Measurements from ENCODE around the gene NRDE2. TPM values are rescaled to one million over a fixed set of nuclear protein-coding genes. Genes with fewer than 3 reads are reported as not detected.

The NRDE2 gene
- total RNA-seq, 6 experiments from 2014 or later = 7.9 to 16.3 (median 13.8) TPM

DNA sequence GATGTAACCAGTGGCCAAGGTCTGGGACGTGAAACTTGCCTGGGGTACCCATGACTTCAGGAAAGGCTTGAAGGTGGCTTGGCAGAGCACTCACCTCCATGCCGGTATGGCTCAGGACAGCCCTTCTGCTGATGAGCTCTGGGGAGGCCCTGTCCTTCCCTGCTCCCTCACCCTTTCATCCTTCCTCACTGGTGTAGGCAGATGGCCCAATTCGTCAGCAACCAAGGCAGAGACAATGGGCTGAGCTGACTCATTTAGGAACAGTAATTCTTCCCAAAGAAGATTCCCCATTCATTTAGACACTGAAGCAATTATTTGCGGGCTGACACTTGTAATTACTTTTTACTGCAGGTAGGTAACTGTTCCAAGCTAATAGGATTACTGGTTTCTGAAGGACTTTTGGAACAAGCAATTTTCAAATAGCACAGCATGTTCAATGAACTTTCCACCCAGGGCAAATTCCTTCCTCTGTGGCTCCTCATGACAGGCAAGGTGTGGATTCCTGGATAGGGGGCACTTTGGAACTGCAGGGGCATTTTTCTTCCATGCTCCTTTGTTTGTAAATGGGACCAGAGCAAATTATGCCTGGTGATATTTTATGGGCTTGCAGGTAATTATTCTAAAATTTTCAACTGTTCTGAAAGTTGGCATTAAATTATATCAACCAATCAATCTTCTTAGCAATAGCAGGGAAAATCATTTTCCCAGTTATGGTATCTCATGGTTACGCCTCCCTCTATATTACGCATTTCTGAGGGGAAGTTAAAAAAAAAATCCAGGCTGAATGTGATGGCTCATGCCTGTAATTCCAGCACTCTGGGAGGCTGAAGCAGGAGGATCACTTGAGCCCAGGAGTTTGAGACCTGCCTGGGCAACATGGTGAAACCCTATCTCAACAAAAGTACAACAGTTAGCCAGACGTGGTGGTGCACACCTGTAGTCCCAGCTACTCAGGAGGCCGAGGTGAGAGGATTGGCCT lies 24.1 kb upstream of the NRDE2 start:
- no peak for TF ChIP-seq POLR2A (IDR thresholded peaks at IDR 0.05)
- TF ChIP-seq, protein P1, sequence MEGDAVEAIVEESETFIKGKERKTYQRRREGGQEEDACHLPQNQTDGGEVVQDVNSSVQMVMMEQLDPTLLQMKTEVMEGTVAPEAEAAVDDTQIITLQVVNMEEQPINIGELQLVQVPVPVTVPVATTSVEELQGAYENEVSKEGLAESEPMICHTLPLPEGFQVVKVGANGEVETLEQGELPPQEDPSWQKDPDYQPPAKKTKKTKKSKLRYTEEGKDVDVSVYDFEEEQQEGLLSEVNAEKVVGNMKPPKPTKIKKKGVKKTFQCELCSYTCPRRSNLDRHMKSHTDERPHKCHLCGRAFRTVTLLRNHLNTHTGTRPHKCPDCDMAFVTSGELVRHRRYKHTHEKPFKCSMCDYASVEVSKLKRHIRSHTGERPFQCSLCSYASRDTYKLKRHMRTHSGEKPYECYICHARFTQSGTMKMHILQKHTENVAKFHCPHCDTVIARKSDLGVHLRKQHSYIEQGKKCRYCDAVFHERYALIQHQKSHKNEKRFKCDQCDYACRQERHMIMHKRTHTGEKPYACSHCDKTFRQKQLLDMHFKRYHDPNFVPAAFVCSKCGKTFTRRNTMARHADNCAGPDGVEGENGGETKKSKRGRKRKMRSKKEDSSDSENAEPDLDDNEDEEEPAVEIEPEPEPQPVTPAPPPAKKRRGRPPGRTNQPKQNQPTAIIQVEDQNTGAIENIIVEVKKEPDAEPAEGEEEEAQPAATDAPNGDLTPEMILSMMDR (IDR thresholded peaks at IDR 0.05) = no peak
- Histone ChIP-seq H3K4me1 (peaks cover 0 to 28% (median 13%) of the 10 kb centered on the region in 4 donors), H3K4me3 (no peak overlapping the region), H3K27me3 (no peaks in the 10 kb centered on the region), H3K27ac (peak overlapping the region in 2 of 3 donors; percentile 54 to 55), H3K9me3 (no peaks in the 10 kb centered on the region), H3K36me3 (no peaks in the 10 kb centered on the region)
- ATAC-seq (peak; percentile 50 to 62 (median 56)), DNase-seq (peak in 1 of 3 donors; percentile 52)
- 65% methylated on average over 7 of the region's 8 CpGs for WGBS (ENCODE audit: insufficient coverage, low coverage, low lambda C conversion rate, missing lambda C conversion rate)
- intact Hi-C loops (cut with DNase I) = no loop called here

DNA sequence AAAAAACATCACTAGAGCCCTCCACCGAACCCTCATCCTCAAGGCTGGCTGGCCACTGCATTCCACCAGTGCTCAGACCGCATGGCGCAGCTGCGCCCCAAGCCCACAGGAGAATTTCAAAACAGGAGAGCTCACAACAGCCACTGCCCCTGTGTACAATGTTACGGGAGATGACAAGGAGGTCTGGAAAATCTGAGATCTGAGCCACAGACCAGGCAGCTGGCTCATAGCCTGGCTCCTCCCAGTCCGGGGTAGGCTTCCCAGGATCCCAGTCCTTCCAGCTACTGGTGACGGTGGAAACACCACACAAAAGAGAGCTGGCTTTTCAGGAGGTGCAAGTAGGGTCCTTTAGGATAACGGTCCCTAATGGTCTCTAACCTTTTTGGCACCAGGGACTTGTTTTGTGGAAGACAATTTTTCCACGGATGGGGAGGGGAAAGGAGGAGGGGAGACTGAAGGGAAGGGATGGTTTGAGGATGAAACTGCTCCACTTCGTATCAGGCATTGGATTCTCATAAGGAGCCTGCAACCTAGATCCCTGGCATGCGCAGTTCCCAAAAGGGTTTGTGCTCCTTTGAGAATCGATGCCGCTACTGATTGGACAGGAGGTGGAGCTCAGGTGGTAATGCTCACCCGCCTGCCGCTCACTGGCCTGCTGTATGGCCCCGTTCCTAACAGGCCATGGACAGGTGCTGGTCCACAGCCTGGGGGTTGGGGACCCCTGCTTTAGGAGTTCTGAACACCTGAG lies 23.0 kb upstream of the NRDE2 start:
- peak overlapping the region in 1 of 3 donors; percentile 55 for H3K27ac ChIP-seq
- peak; percentile 18 to 45 (median 34) for ATAC-seq
- H3K9me3 ChIP-seq = no peaks in the 10 kb centered on the region
- H3K4me1 ChIP-seq = peaks cover 0 to 28% (median 13%) of the 10 kb centered on the region in 4 donors
- H3K36me3 ChIP-seq = no peaks in the 10 kb centered on the region
- no peak for DNase-seq
- intact Hi-C loops (cut with DNase I) = no loop called here
- TF ChIP-seq, protein P1 (IDR thresholded peaks at IDR 0.05) = no peak
- TF ChIP-seq POLR2A (IDR thresholded peaks at IDR 0.05) = no peak
- WGBS (ENCODE audit: insufficient coverage, low coverage, low lambda C conversion rate, missing lambda C conversion rate) = 91% methylated on average over 6 of the region's 16 CpGs
- no peak overlapping the region for H3K4me3 ChIP-seq
- no peaks in the 10 kb centered on the region for H3K27me3 ChIP-seq

DNA sequence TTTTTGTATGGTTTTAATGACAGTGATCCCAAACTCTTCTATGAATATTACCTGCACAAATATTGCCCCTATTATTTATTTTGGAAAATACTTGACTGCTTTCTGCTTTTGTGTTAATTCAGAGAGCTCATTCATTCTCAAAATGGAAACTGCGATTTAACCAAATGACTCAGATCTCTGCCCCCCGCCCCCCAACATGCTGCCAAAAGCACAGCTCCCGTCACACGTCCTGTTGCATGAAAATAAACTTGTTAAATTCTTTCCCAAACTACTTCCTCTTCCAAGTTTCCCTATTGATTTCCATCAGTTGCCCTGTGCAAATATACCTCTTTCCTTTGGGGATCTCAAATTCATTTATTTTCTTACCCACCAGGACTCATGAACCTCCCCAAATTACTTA lies 18.0 kb upstream of the NRDE2 start:
- no peak for ATAC-seq
- Histone ChIP-seq H3K4me1 (peaks cover 0 to 2% (median 1%) of the 10 kb centered on the region in 4 donors), H3K27ac (no peak overlapping the region), H3K4me3 (no peak overlapping the region), H3K9me3 (no peaks in the 10 kb centered on the region), H3K27me3 (no peaks in the 10 kb centered on the region), H3K36me3 (no peaks in the 10 kb centered on the region)
- TF ChIP-seq POLR2A (IDR thresholded peaks at IDR 0.05) = no peak
- TF ChIP-seq, protein P1 (IDR thresholded peaks at IDR 0.05) = no peak
- 32% methylated on average over 4 of the region's 4 CpGs for WGBS (ENCODE audit: insufficient coverage, low coverage, low lambda C conversion rate, missing lambda C conversion rate)
- no peak for DNase-seq
- intact Hi-C loops (cut with DNase I) = no loop called here

DNA sequence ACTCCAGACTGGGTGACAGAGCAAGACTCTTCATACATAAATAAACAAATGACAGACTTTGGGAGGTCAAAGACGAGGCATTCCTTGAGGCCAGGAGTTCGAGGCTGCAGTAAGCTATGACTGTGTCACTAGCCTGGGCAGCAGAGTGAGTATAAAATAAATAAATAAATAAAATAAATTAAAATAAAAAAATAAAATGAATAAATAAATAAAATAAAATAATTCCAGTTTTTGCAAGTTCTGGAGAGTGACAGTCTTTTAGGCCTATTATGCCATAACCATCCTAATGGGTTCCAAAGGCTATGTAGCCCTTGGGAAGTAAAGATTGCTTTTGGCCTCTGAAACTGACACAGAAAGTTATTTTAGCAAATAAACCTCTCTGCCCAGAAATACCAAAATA lies 16.5 kb upstream of the NRDE2 start:
- H3K36me3 ChIP-seq = no peaks in the 10 kb centered on the region
- TF ChIP-seq, protein P1 (IDR thresholded peaks at IDR 0.05) = no peak
- no peak for TF ChIP-seq POLR2A (IDR thresholded peaks at IDR 0.05)
- no peak for ATAC-seq
- H3K27me3 ChIP-seq = no peaks in the 10 kb centered on the region
- H3K4me1 ChIP-seq = no peaks in the 10 kb centered on the region
- DNase-seq = no peak
- WGBS (ENCODE audit: insufficient coverage, low coverage, low lambda C conversion rate, missing lambda C conversion rate) = 87% methylated on average over 2 of the region's 2 CpGs
- intact Hi-C loops (cut with DNase I) = no loop called here
- no peak overlapping the region for H3K27ac ChIP-seq
- H3K4me3 ChIP-seq = no peak overlapping the region
- no peaks in the 10 kb centered on the region for H3K9me3 ChIP-seq
